ENCODE results near the gene FEZF1.
"Not testable (repeated sequence)": the region's sequence is repeated elsewhere in the genome, so short reads cannot be mapped to it uniquely, and the experiment has no call there.

FEZF1 gene

GRCh38 chr7:122306320-122307227, 2.0 kb upstream of the FEZF1 start:
- no peak for DNase-seq

- no peak for DNase-seq
Observed at GRCh38 chr7:122305475-122306319, 1.1 kb upstream of the FEZF1 start.

GRCh38 chr7:122304996-122305421, 459 bp upstream of the FEZF1 start:
- no peak for DNase-seq

- no peak for DNase-seq
Observed at GRCh38 chr7:122303531-122304318, 825 bp downstream of the FEZF1 start.

GRCh38 chr7:122302761-122303530, 1.6 kb downstream of the FEZF1 start:
- DNase-seq: no peak

- no peak for DNase-seq
Observed at GRCh38 chr7:122301858-122302760, 2.4 kb downstream of the FEZF1 start.

- DNase-seq: no peak
Observed at GRCh38 chr7:122300956-122301833, 3.4 kb downstream of the FEZF1 start.

GRCh38 chr7:122300211-122300932, 4.2 kb downstream of the FEZF1 start:
- no peak for DNase-seq

- DNase-seq: no peak
Observed at GRCh38 chr7:122299624-122300210, 4.8 kb downstream of the FEZF1 start.

GRCh38 chr7:122298618-122299017, 5.9 kb downstream of the FEZF1 start:
- no peak for DNase-seq

GRCh38 chr7:122298131-122298530, 6.4 kb downstream of the FEZF1 start:
- DNase-seq: no peak

GRCh38 chr7:122291189-122291588, 13.4 kb downstream of the FEZF1 start:
- no peak for DNase-seq

- no peak for DNase-seq
Observed at GRCh38 chr7:122290476-122290875, 14.1 kb downstream of the FEZF1 start.

GRCh38 chr7:122289426-122289825, 15.1 kb downstream of the FEZF1 start:
- DNase-seq: no peak

- DNase-seq: not testable (repeated sequence)
Observed at GRCh38 chr7:122284608-122285007, 19.9 kb downstream of the FEZF1 start.

- no peak for DNase-seq
Observed at GRCh38 chr7:122273117-122273516, 31.4 kb downstream of the FEZF1 start.

- DNase-seq: no peak
Observed at GRCh38 chr7:122269241-122269640, 35.3 kb downstream of the FEZF1 start.

- no peak for DNase-seq
Observed at GRCh38 chr7:122268101-122268500, 36.4 kb downstream of the FEZF1 start.

GRCh38 chr7:122262246-122262645, 42.3 kb downstream of the FEZF1 start:
- no peak for DNase-seq

All from activated CD8-positive, alpha-beta memory T cell treated with anti-CD3 and anti-CD28 coated beads for 24 hours (primary cell).